Activated T-cell treated with anti-CD3 and anti-CD28 coated beads, Interleukin-2, amount 50 U/mL, for 4 hours (primary cell): Measurements from ENCODE around the gene IWS1. TPM values are rescaled to one million over a fixed set of nuclear protein-coding genes. Genes with fewer than 3 reads are reported as not detected.
"Not testable (repeated sequence)": the region's sequence is repeated elsewhere in the genome, so short reads cannot be mapped to it uniquely, and the experiment has no call there.

Experiments used
- ATAC-seq, 2 donors: fragments of 200-7000 bp; cut with Tn5 transposase; one replicate each; pipeline ENCODE4 v1.10.0; 2021
- DNase-seq: peaks from one replicate; pipeline ENCODE4 v3.0.0-alpha.2; 2020
- H3K27me3 Mint-ChIP-seq: one replicate; pipeline ENCODE4 v1.8.0; 2021; ENCODE audit warnings: low read depth, mixed read lengths
- H3K36me3 Mint-ChIP-seq: one replicate; pipeline ENCODE4 v1.8.0; 2022; ENCODE audit warnings: mixed read lengths; ENCODE audit not compliant: insufficient read depth
- H3K4me1 Mint-ChIP-seq: one replicate; pipeline ENCODE4 v1.8.0; 2021; ENCODE audit warnings: low read depth, mixed read lengths
- H3K4me3 Mint-ChIP-seq: one replicate; pipeline ENCODE4 v1.8.0; 2021; ENCODE audit warnings: mild to moderate bottlenecking, moderate library complexity, mixed read lengths
- H3K9me3 Mint-ChIP-seq: one replicate; pipeline ENCODE4 v1.8.0; 2021; ENCODE audit warnings: mixed read lengths
- total RNA-seq, 3 donors: library from RNA; stranded (reverse); gene quantifications; one replicate each; pipeline ENCODE4 v1.2.1, GENCODE V29; 2021

IWS1 gene
- total RNA-seq, 3 donors from 2014 or later = 49.8 to 57.8 (median 55.2) TPM

- DNase-seq (peak; percentile 14), ATAC-seq (peak; percentile 15 to 22)
- Mint-ChIP-seq H3K4me1 (peaks cover 30% of the 10 kb centered on the region), H3K9me3 (no peaks in the 10 kb centered on the region), H3K27me3 (no peaks in the 10 kb centered on the region), H3K4me3 (peak overlapping the region; percentile 89), H3K36me3 (peaks cover 3% of the 10 kb centered on the region)
These were observed 914 bp upstream of the IWS1 start for GRCh38 chr2:127527001-127527804.

- no peaks in the 10 kb centered on the region for H3K27me3 Mint-ChIP-seq
- H3K4me3 Mint-ChIP-seq = peak overlapping the region; percentile 89
- DNase-seq = no peak
- peaks cover 6% of the 10 kb centered on the region for H3K36me3 Mint-ChIP-seq
- H3K4me1 Mint-ChIP-seq = peaks cover 33% of the 10 kb centered on the region
- H3K9me3 Mint-ChIP-seq = no peaks in the 10 kb centered on the region
- no peak for ATAC-seq
These were observed 578 bp downstream of the IWS1 start for GRCh38 chr2:127525691-127526131.

- DNase-seq, H3K9me3 Mint-ChIP-seq, H3K27me3 Mint-ChIP-seq, ATAC-seq: not testable (repeated sequence)
- H3K36me3 Mint-ChIP-seq = peaks cover 14% of the 10 kb centered on the region
- H3K4me1 Mint-ChIP-seq = peaks cover 39% of the 10 kb centered on the region
- H3K4me3 Mint-ChIP-seq = peak overlapping the region; percentile 89
These were observed 2.0 kb downstream of the IWS1 start for GRCh38 chr2:127524198-127524834.

- peaks cover 14% of the 10 kb centered on the region for H3K36me3 Mint-ChIP-seq
These were observed 2.9 kb downstream of the IWS1 start for GRCh38 chr2:127523269-127523939.

GRCh38 chr2:127520424-127520823, 5.9 kb downstream of the IWS1 start:
- ATAC-seq (no peak), DNase-seq (no peak)
- peaks cover 51% of the 10 kb centered on the region for H3K4me1 Mint-ChIP-seq
- H3K36me3 Mint-ChIP-seq = peaks cover 30% of the 10 kb centered on the region
- no peaks in the 10 kb centered on the region for H3K9me3 Mint-ChIP-seq
- no peaks in the 10 kb centered on the region for H3K27me3 Mint-ChIP-seq
- H3K4me3 Mint-ChIP-seq = no peak overlapping the region

More at GRCh38 chr2:127523269-127523939, 2.9 kb downstream of the IWS1 start:
- ATAC-seq = no peak
- H3K9me3 Mint-ChIP-seq = no peaks in the 10 kb centered on the region
- no peak for DNase-seq
- peak overlapping the region; percentile 50 for H3K4me3 Mint-ChIP-seq
- H3K27me3 Mint-ChIP-seq = no peaks in the 10 kb centered on the region
- peaks cover 39% of the 10 kb centered on the region for H3K4me1 Mint-ChIP-seq

- H3K27me3 Mint-ChIP-seq = no peaks in the 10 kb centered on the region
- no peak overlapping the region for H3K4me3 Mint-ChIP-seq
- peaks cover 40% of the 10 kb centered on the region for H3K36me3 Mint-ChIP-seq
- peaks cover 61% of the 10 kb centered on the region for H3K4me1 Mint-ChIP-seq
- DNase-seq (no peak), ATAC-seq (no peak)
- no peaks in the 10 kb centered on the region for H3K9me3 Mint-ChIP-seq
These were observed 8.8 kb downstream of the IWS1 start for GRCh38 chr2:127517465-127517864.

- Mint-ChIP-seq H3K36me3 (peaks cover 40% of the 10 kb centered on the region), H3K9me3 (no peaks in the 10 kb centered on the region), H3K4me3 (no peak overlapping the region), H3K27me3 (no peaks in the 10 kb centered on the region), H3K4me1 (peaks cover 68% of the 10 kb centered on the region)
- DNase-seq (no peak), ATAC-seq (no peak)
These were observed 10.1 kb downstream of the IWS1 start for GRCh38 chr2:127516041-127516762.

- H3K4me1 Mint-ChIP-seq = peaks cover 74% of the 10 kb centered on the region
- DNase-seq (no peak), ATAC-seq (no peak)
- peaks cover 43% of the 10 kb centered on the region for H3K36me3 Mint-ChIP-seq
- H3K9me3 Mint-ChIP-seq = no peaks in the 10 kb centered on the region
- H3K4me3 Mint-ChIP-seq = no peak overlapping the region
- no peaks in the 10 kb centered on the region for H3K27me3 Mint-ChIP-seq
These were observed 10.8 kb downstream of the IWS1 start for GRCh38 chr2:127515383-127515915.

- Mint-ChIP-seq H3K27me3 (no peaks in the 10 kb centered on the region), H3K9me3 (no peaks in the 10 kb centered on the region), H3K4me3 (no peak overlapping the region), H3K36me3 (peaks cover 39% of the 10 kb centered on the region), H3K4me1 (peaks cover 78% of the 10 kb centered on the region)
- no peak for ATAC-seq
- no peak for DNase-seq
These were observed 11.8 kb downstream of the IWS1 start for GRCh38 chr2:127514485-127514884.

- Mint-ChIP-seq H3K4me3 (no peak overlapping the region), H3K36me3 (peaks cover 38% of the 10 kb centered on the region), H3K27me3 (no peaks in the 10 kb centered on the region), H3K4me1 (peaks cover 79% of the 10 kb centered on the region), H3K9me3 (no peaks in the 10 kb centered on the region)
- no peak for ATAC-seq
- DNase-seq = no peak
These were observed 12.2 kb downstream of the IWS1 start for GRCh38 chr2:127514076-127514475.

- Mint-ChIP-seq H3K4me1 (peaks cover 88% of the 10 kb centered on the region), H3K27me3 (no peaks in the 10 kb centered on the region), H3K4me3 (no peak overlapping the region), H3K36me3 (peaks cover 37% of the 10 kb centered on the region), H3K9me3 (no peaks in the 10 kb centered on the region)
- DNase-seq = no peak
- no peak for ATAC-seq
These were observed 13.9 kb downstream of the IWS1 start for GRCh38 chr2:127512362-127512761.

GRCh38 chr2:127511917-127512316, 14.4 kb downstream of the IWS1 start:
- peaks cover 35% of the 10 kb centered on the region for H3K36me3 Mint-ChIP-seq
- no peak for DNase-seq

GRCh38 chr2:127511090-127511695, 15.1 kb downstream of the IWS1 start:
- Mint-ChIP-seq H3K36me3 (peaks cover 31% of the 10 kb centered on the region), H3K9me3 (no peaks in the 10 kb centered on the region), H3K27me3 (no peaks in the 10 kb centered on the region), H3K4me3 (no peak overlapping the region), H3K4me1 (peaks cover 85% of the 10 kb centered on the region)
- ATAC-seq (no peak), DNase-seq (no peak)

More at GRCh38 chr2:127511917-127512316, 14.4 kb downstream of the IWS1 start:
- ATAC-seq = no peak
- Mint-ChIP-seq H3K4me3 (no peak overlapping the region), H3K27me3 (no peaks in the 10 kb centered on the region), H3K4me1 (peaks cover 85% of the 10 kb centered on the region), H3K9me3 (no peaks in the 10 kb centered on the region)
